NCI-H1092 (cell line): ENCODE results near the gene MAEA.
"Not testable (repeated sequence)": the region's sequence is repeated elsewhere in the genome, so short reads cannot be mapped to it uniquely, and the experiment has no call there.

Experiments
- DNase-seq: peaks from one replicate; lab custom pipeline; 2025; lab: John Stamatoyannopoulos, UW

MAEA gene

GRCh38 chr4:1321946-1322650, 32.4 kb downstream of the MAEA start:
- no peak for DNase-seq

- no peak for DNase-seq
Measured at GRCh38 chr4:1323280-1323634, 33.6 kb downstream of the MAEA start.

GRCh38 chr4:1323635-1324442, 34.1 kb downstream of the MAEA start:
- no peak for DNase-seq

GRCh38 chr4:1324443-1325175, 34.9 kb downstream of the MAEA start:
- not testable (repeated sequence) for DNase-seq

GRCh38 chr4:1325176-1325480, 35.4 kb downstream of the MAEA start:
- DNase-seq: no peak

GRCh38 chr4:1325681-1326635, 36.3 kb downstream of the MAEA start:
- DNase-seq: no peak

- DNase-seq: no peak
Measured at GRCh38 chr4:1326751-1327525, 37.2 kb downstream of the MAEA start.

GRCh38 chr4:1327526-1328266, 38.0 kb downstream of the MAEA start:
- no peak for DNase-seq

GRCh38 chr4:1328267-1329155, 38.8 kb downstream of the MAEA start:
- no peak for DNase-seq

- no peak for DNase-seq
Measured at GRCh38 chr4:1329408-1330371, 40.0 kb downstream of the MAEA start.

- DNase-seq: no peak
Measured at GRCh38 chr4:1330761-1331590, 41.3 kb downstream of the MAEA start.

- no peak for DNase-seq
Measured at GRCh38 chr4:1331591-1332353, 42.1 kb downstream of the MAEA start.

GRCh38 chr4:1332686-1333085, 43.0 kb downstream of the MAEA start:
- DNase-seq: no peak

GRCh38 chr4:1333256-1333655, 43.6 kb downstream of the MAEA start:
- no peak for DNase-seq

- not testable (repeated sequence) for DNase-seq
Measured at GRCh38 chr4:1333851-1334578, 44.3 kb downstream of the MAEA start.

- no peak for DNase-seq
Measured at GRCh38 chr4:1334579-1334895, 44.8 kb downstream of the MAEA start.
